Activated naive CD4-positive, alpha-beta T cell treated with anti-CD3 and anti-CD28 coated beads, Interleukin-2, amount 10 ng/mL, durations not matched to agents 7 days and 5 days (primary cell): ENCODE measurements around the gene SDK1.

Source experiments
- CTCF ChIA-PET: fragments of 350-600 bp; sonication (Branson Sonifier 250); formaldehyde crosslinking; loops from one replicate; lab custom pipeline; 2021; ENCODE audit warnings: antibody characterized with exemption; lab: Charles Lee
- DNase-seq: peaks from one replicate; pipeline ENCODE4 v3.0.0-alpha.2; 2020
- H3K27ac Mint-ChIP-seq: one replicate; pipeline ENCODE4 v1.8.0; 2021; ENCODE audit warnings: mild to moderate bottlenecking, moderate library complexity, mixed read lengths
- H3K27me3 Mint-ChIP-seq: one replicate; pipeline ENCODE4 v1.8.0; 2021; ENCODE audit warnings: mild to moderate bottlenecking, mixed read lengths
- H3K36me3 Mint-ChIP-seq: one replicate; pipeline ENCODE4 v1.8.0; 2021; ENCODE audit warnings: mixed read lengths
- H3K4me1 Mint-ChIP-seq: one replicate; pipeline ENCODE4 v1.8.0; 2021; ENCODE audit warnings: mixed read lengths
- H3K4me3 Mint-ChIP-seq: one replicate; pipeline ENCODE4 v1.8.0; 2021; ENCODE audit warnings: mild to moderate bottlenecking, moderate library complexity, mixed read lengths
- H3K9me3 Mint-ChIP-seq: one replicate; pipeline ENCODE4 v1.8.0; 2021; ENCODE audit warnings: mixed read lengths

Gene SDK1

GRCh38 chr7:3807824-3808223 is 506.8 kb downstream of the SDK1 start:
- H3K4me1 Mint-ChIP-seq, result no peaks in the 10 kb centered on the region
- no peak overlapping the region for H3K4me3 Mint-ChIP-seq
- CTCF ChIA-PET, result no interaction called here
- H3K27me3 Mint-ChIP-seq, result no peaks in the 10 kb centered on the region
- no peak overlapping the region for H3K27ac Mint-ChIP-seq
- H3K36me3 Mint-ChIP-seq, result no peaks in the 10 kb centered on the region
- DNase-seq, result no peak
- no peaks in the 10 kb centered on the region for H3K9me3 Mint-ChIP-seq

GRCh38 chr7:3821488-3821887 is 520.4 kb downstream of the SDK1 start:
- H3K36me3 Mint-ChIP-seq, result no peaks in the 10 kb centered on the region
- no peaks in the 10 kb centered on the region for H3K4me1 Mint-ChIP-seq
- peaks cover 3% of the 10 kb centered on the region for H3K27me3 Mint-ChIP-seq
- CTCF ChIA-PET, result interaction anchor here (0.7 kb wide), 1 partner anchor 328 kb away, joined by 3 read pairs; no protein-coding TSS in a partner anchor
- H3K4me3 Mint-ChIP-seq, result no peak overlapping the region
- H3K27ac Mint-ChIP-seq, result no peak overlapping the region
- H3K9me3 Mint-ChIP-seq, result no peaks in the 10 kb centered on the region
- DNase-seq, result no peak

- CTCF ChIA-PET, result no interaction called here
- Mint-ChIP-seq H3K9me3 (no peaks in the 10 kb centered on the region), H3K27me3 (no peaks in the 10 kb centered on the region), H3K27ac (no peak overlapping the region), H3K36me3 (no peaks in the 10 kb centered on the region), H3K4me3 (no peak overlapping the region), H3K4me1 (no peaks in the 10 kb centered on the region)
- DNase-seq, result no peak
Observed at GRCh38 chr7:3825491-3825890, 524.4 kb downstream of the SDK1 start.

GRCh38 chr7:3832199-3832598 is 531.1 kb downstream of the SDK1 start:
- no peaks in the 10 kb centered on the region for H3K36me3 Mint-ChIP-seq
- no peaks in the 10 kb centered on the region for H3K9me3 Mint-ChIP-seq
- H3K27me3 Mint-ChIP-seq, result no peaks in the 10 kb centered on the region
- no peak overlapping the region for H3K4me3 Mint-ChIP-seq
- H3K27ac Mint-ChIP-seq, result no peak overlapping the region
- CTCF ChIA-PET, result no interaction called here
- DNase-seq, result no peak
- H3K4me1 Mint-ChIP-seq, result no peaks in the 10 kb centered on the region

GRCh38 chr7:3835109-3835508 is 534.1 kb downstream of the SDK1 start:
- CTCF ChIA-PET, result no interaction called here
- H3K4me3 Mint-ChIP-seq, result no peak overlapping the region
- H3K9me3 Mint-ChIP-seq, result no peaks in the 10 kb centered on the region
- peaks cover 4% of the 10 kb centered on the region for H3K27me3 Mint-ChIP-seq
- no peak for DNase-seq
- H3K36me3 Mint-ChIP-seq, result no peaks in the 10 kb centered on the region
- H3K4me1 Mint-ChIP-seq, result no peaks in the 10 kb centered on the region
- no peak overlapping the region for H3K27ac Mint-ChIP-seq

GRCh38 chr7:3836855-3837254 is 535.8 kb downstream of the SDK1 start:
- no peak overlapping the region for H3K27ac Mint-ChIP-seq
- no peak overlapping the region for H3K4me3 Mint-ChIP-seq
- H3K9me3 Mint-ChIP-seq, result no peaks in the 10 kb centered on the region
- H3K36me3 Mint-ChIP-seq, result no peaks in the 10 kb centered on the region
- CTCF ChIA-PET, result no interaction called here
- no peak for DNase-seq
- H3K27me3 Mint-ChIP-seq, result peaks cover 4% of the 10 kb centered on the region
- no peaks in the 10 kb centered on the region for H3K4me1 Mint-ChIP-seq

GRCh38 chr7:3844540-3845151 is 543.6 kb downstream of the SDK1 start:
- Mint-ChIP-seq H3K27ac (no peak overlapping the region), H3K4me3 (no peak overlapping the region), H3K27me3 (no peaks in the 10 kb centered on the region), H3K4me1 (no peaks in the 10 kb centered on the region), H3K9me3 (peaks cover under 1% of the 10 kb centered on the region), H3K36me3 (no peaks in the 10 kb centered on the region)
- CTCF ChIA-PET, result no interaction called here
- no peak for DNase-seq

GRCh38 chr7:3846738-3847137 is 545.7 kb downstream of the SDK1 start:
- H3K36me3 Mint-ChIP-seq, result no peaks in the 10 kb centered on the region
- H3K4me1 Mint-ChIP-seq, result no peaks in the 10 kb centered on the region
- H3K27me3 Mint-ChIP-seq, result no peaks in the 10 kb centered on the region
- DNase-seq, result no peak
- no peak overlapping the region for H3K27ac Mint-ChIP-seq
- CTCF ChIA-PET, result no interaction called here
- peaks cover 2% of the 10 kb centered on the region for H3K9me3 Mint-ChIP-seq
- no peak overlapping the region for H3K4me3 Mint-ChIP-seq

GRCh38 chr7:3847336-3847735 is 546.3 kb downstream of the SDK1 start:
- CTCF ChIA-PET, result no interaction called here
- Mint-ChIP-seq H3K9me3 (peaks cover 2% of the 10 kb centered on the region), H3K36me3 (no peaks in the 10 kb centered on the region), H3K27me3 (no peaks in the 10 kb centered on the region), H3K27ac (no peak overlapping the region), H3K4me3 (no peak overlapping the region), H3K4me1 (no peaks in the 10 kb centered on the region)
- no peak for DNase-seq

- no peak for DNase-seq
- CTCF ChIA-PET, result no interaction called here
- Mint-ChIP-seq H3K27me3 (no peaks in the 10 kb centered on the region), H3K27ac (no peak overlapping the region), H3K4me1 (no peaks in the 10 kb centered on the region), H3K9me3 (no peaks in the 10 kb centered on the region), H3K4me3 (no peak overlapping the region), H3K36me3 (no peaks in the 10 kb centered on the region)
Observed at GRCh38 chr7:3859431-3859830, 558.4 kb downstream of the SDK1 start.

GRCh38 chr7:3860932-3861331 is 559.9 kb downstream of the SDK1 start:
- H3K36me3 Mint-ChIP-seq, result no peaks in the 10 kb centered on the region
- no peak overlapping the region for H3K4me3 Mint-ChIP-seq
- CTCF ChIA-PET, result no interaction called here
- no peak for DNase-seq
- no peak overlapping the region for H3K27ac Mint-ChIP-seq
- no peaks in the 10 kb centered on the region for H3K27me3 Mint-ChIP-seq
- no peaks in the 10 kb centered on the region for H3K4me1 Mint-ChIP-seq
- H3K9me3 Mint-ChIP-seq, result no peaks in the 10 kb centered on the region

GRCh38 chr7:3861386-3861785 is 560.3 kb downstream of the SDK1 start:
- CTCF ChIA-PET, result no interaction called here
- no peak overlapping the region for H3K27ac Mint-ChIP-seq
- H3K4me1 Mint-ChIP-seq, result no peaks in the 10 kb centered on the region
- no peak overlapping the region for H3K4me3 Mint-ChIP-seq
- H3K36me3 Mint-ChIP-seq, result no peaks in the 10 kb centered on the region
- DNase-seq, result no peak
- no peaks in the 10 kb centered on the region for H3K27me3 Mint-ChIP-seq
- no peaks in the 10 kb centered on the region for H3K9me3 Mint-ChIP-seq

GRCh38 chr7:3861941-3862340 is 560.9 kb downstream of the SDK1 start:
- CTCF ChIA-PET, result no interaction called here
- no peaks in the 10 kb centered on the region for H3K9me3 Mint-ChIP-seq
- no peaks in the 10 kb centered on the region for H3K4me1 Mint-ChIP-seq
- no peak overlapping the region for H3K27ac Mint-ChIP-seq
- no peaks in the 10 kb centered on the region for H3K27me3 Mint-ChIP-seq
- no peaks in the 10 kb centered on the region for H3K36me3 Mint-ChIP-seq
- no peak overlapping the region for H3K4me3 Mint-ChIP-seq
- no peak for DNase-seq

GRCh38 chr7:3862774-3863173 is 561.7 kb downstream of the SDK1 start:
- H3K36me3 Mint-ChIP-seq, result no peaks in the 10 kb centered on the region

GRCh38 chr7:3866277-3866676 is 565.2 kb downstream of the SDK1 start:
- CTCF ChIA-PET, result no interaction called here
- Mint-ChIP-seq H3K36me3 (no peaks in the 10 kb centered on the region), H3K4me1 (no peaks in the 10 kb centered on the region), H3K27ac (no peak overlapping the region), H3K27me3 (no peaks in the 10 kb centered on the region), H3K9me3 (no peaks in the 10 kb centered on the region), H3K4me3 (no peak overlapping the region)
- DNase-seq, result no peak

More at GRCh38 chr7:3862774-3863173, 561.7 kb downstream of the SDK1 start:
- DNase-seq, result no peak
- Mint-ChIP-seq H3K9me3 (no peaks in the 10 kb centered on the region), H3K4me1 (no peaks in the 10 kb centered on the region), H3K4me3 (no peak overlapping the region), H3K27me3 (no peaks in the 10 kb centered on the region), H3K27ac (no peak overlapping the region)
- CTCF ChIA-PET, result no interaction called here

GRCh38 chr7:3867863-3868262 is 566.8 kb downstream of the SDK1 start:
- Mint-ChIP-seq H3K4me1 (no peaks in the 10 kb centered on the region), H3K36me3 (no peaks in the 10 kb centered on the region), H3K27ac (no peak overlapping the region), H3K27me3 (no peaks in the 10 kb centered on the region), H3K4me3 (no peak overlapping the region), H3K9me3 (no peaks in the 10 kb centered on the region)
- CTCF ChIA-PET, result no interaction called here
- no peak for DNase-seq
